ENCODE results near the gene AFM. TPM values are rescaled to one million over a fixed set of nuclear protein-coding genes. Genes with fewer than 3 reads are reported as not detected.

The AFM gene
- total RNA-seq, result not detected

GRCh38 chr4:73481358-73481757, at the start of gene AFM:
Gene AFM (plus strand): TSS chr4:73481745. CDS start chr4:73481776, 31 bp downstream.
- no peaks in the 10 kb centered on the region for H3K27me3 Mint-ChIP-seq
- no peak within 1 kb of the TSS for H3K27ac Mint-ChIP-seq
- no peaks in the 10 kb centered on the region for H3K9me3 Mint-ChIP-seq
- ChIA-PET CTCF (no interaction called here), POLR2A (no interaction called here)
- DNase-seq, result no peak
- no peaks in the 10 kb centered on the region for H3K36me3 Mint-ChIP-seq (ENCODE audit: low read depth)
- no peak within 1 kb of the TSS for H3K4me3 Mint-ChIP-seq
- no peaks in the 10 kb centered on the region for H3K4me1 Mint-ChIP-seq

GRCh38 chr4:73431813-73432168, 49.8 kb upstream of the AFM start:
- H3K27me3 Mint-ChIP-seq, result no peaks in the 10 kb centered on the region
- no peaks in the 10 kb centered on the region for H3K4me1 Mint-ChIP-seq
- ChIA-PET POLR2A (no interaction called here), CTCF (interaction anchor here (1.2 kb wide), 1 partner anchor 14 kb away, joined by 5 read pairs; no protein-coding TSS in a partner anchor)
- H3K9me3 Mint-ChIP-seq, result no peaks in the 10 kb centered on the region
- no peak overlapping the region for H3K4me3 Mint-ChIP-seq
- H3K27ac Mint-ChIP-seq, result no peak overlapping the region
- no peak for DNase-seq
- H3K36me3 Mint-ChIP-seq (ENCODE audit: low read depth), result no peaks in the 10 kb centered on the region

GRCh38 chr4:73432169-73433000, 49.2 kb upstream of the AFM start:
- no peak for DNase-seq
- Mint-ChIP-seq H3K4me3 (no peak overlapping the region), H3K4me1 (no peaks in the 10 kb centered on the region), H3K27ac (no peak overlapping the region), H3K27me3 (no peaks in the 10 kb centered on the region), H3K36me3 (ENCODE audit: low read depth) (no peaks in the 10 kb centered on the region), H3K9me3 (no peaks in the 10 kb centered on the region)
- ChIA-PET CTCF (interaction anchor here (0.8 to 1.2 kb wide), 2 partner anchors 13 to 14 kb away, joined by 3 to 5 read pairs; no protein-coding TSS in a partner anchor), POLR2A (no interaction called here)

- Mint-ChIP-seq H3K36me3 (ENCODE audit: low read depth) (no peaks in the 10 kb centered on the region), H3K27me3 (peaks cover 2% of the 10 kb centered on the region), H3K27ac (no peak overlapping the region), H3K4me1 (no peaks in the 10 kb centered on the region), H3K4me3 (no peak overlapping the region), H3K9me3 (no peaks in the 10 kb centered on the region)
- POLR2A ChIA-PET, result no interaction called here
- no peak for DNase-seq
- CTCF ChIA-PET, result interaction anchor here (0.8 kb wide), 1 partner anchor 13 kb away, joined by 3 read pairs; no protein-coding TSS in a partner anchor
Measured at GRCh38 chr4:73433140-73433539, 48.4 kb upstream of the AFM start.

- H3K4me3 Mint-ChIP-seq, result no peak overlapping the region
- no peaks in the 10 kb centered on the region for H3K9me3 Mint-ChIP-seq
- H3K27ac Mint-ChIP-seq, result no peak overlapping the region
- no peak for DNase-seq
- no peaks in the 10 kb centered on the region for H3K36me3 Mint-ChIP-seq (ENCODE audit: low read depth)
- CTCF ChIA-PET, result interaction anchor here (1.1 to 2.2 kb wide), 2 partner anchors 9 to 12 kb away, joined by 4 to 9 read pairs; no protein-coding TSS in a partner anchor
- POLR2A ChIA-PET, result no interaction called here
- H3K27me3 Mint-ChIP-seq, result peaks cover 3% of the 10 kb centered on the region
- H3K4me1 Mint-ChIP-seq, result no peaks in the 10 kb centered on the region
Measured at GRCh38 chr4:73434311-73434710, 47.2 kb upstream of the AFM start.

GRCh38 chr4:73435984-73436383, 45.6 kb upstream of the AFM start, which contains the start of gene AFP:
Gene AFP (plus strand): TSS chr4:73436221. CDS start chr4:73436263, 42 bp downstream.
- H3K27ac Mint-ChIP-seq, result no peak within 1 kb of the TSS
- no peaks in the 10 kb centered on the region for H3K4me1 Mint-ChIP-seq
- no peaks in the 10 kb centered on the region for H3K36me3 Mint-ChIP-seq (ENCODE audit: low read depth)
- no peak for DNase-seq
- H3K27me3 Mint-ChIP-seq, result peaks cover 4% of the 10 kb centered on the region
- POLR2A ChIA-PET, result no interaction called here
- H3K4me3 Mint-ChIP-seq, result no peak within 1 kb of the TSS
- no peaks in the 10 kb centered on the region for H3K9me3 Mint-ChIP-seq
- CTCF ChIA-PET, result interaction anchor here (2.2 kb wide), 1 partner anchor 10 kb away, joined by 9 read pairs; no protein-coding TSS in a partner anchor

- POLR2A ChIA-PET, result no interaction called here
- no peak for DNase-seq
- CTCF ChIA-PET, result interaction anchor here (1.4 kb wide), 1 partner anchor 9 kb away, joined by 9 read pairs; no protein-coding TSS in a partner anchor
- no peaks in the 10 kb centered on the region for H3K36me3 Mint-ChIP-seq (ENCODE audit: low read depth)
- H3K4me1 Mint-ChIP-seq, result no peaks in the 10 kb centered on the region
- no peaks in the 10 kb centered on the region for H3K9me3 Mint-ChIP-seq
- peaks cover 4% of the 10 kb centered on the region for H3K27me3 Mint-ChIP-seq
- no peak overlapping the region for H3K4me3 Mint-ChIP-seq
- no peak overlapping the region for H3K27ac Mint-ChIP-seq
Measured at GRCh38 chr4:73436674-73437557, 44.6 kb upstream of the AFM start.

GRCh38 chr4:73437558-73437956, 44.0 kb upstream of the AFM start:
- Mint-ChIP-seq H3K27me3 (peaks cover 4% of the 10 kb centered on the region), H3K4me1 (no peaks in the 10 kb centered on the region), H3K9me3 (no peaks in the 10 kb centered on the region), H3K27ac (no peak overlapping the region), H3K4me3 (no peak overlapping the region), H3K36me3 (ENCODE audit: low read depth) (no peaks in the 10 kb centered on the region)
- CTCF ChIA-PET, result interaction anchor here (1.4 kb wide), 1 partner anchor 9 kb away, joined by 9 read pairs; no protein-coding TSS in a partner anchor
- no peak for DNase-seq
- POLR2A ChIA-PET, result no interaction called here

- Mint-ChIP-seq H3K4me1 (no peaks in the 10 kb centered on the region), H3K9me3 (no peaks in the 10 kb centered on the region), H3K27me3 (peaks cover 4% of the 10 kb centered on the region), H3K27ac (no peak overlapping the region), H3K4me3 (no peak overlapping the region), H3K36me3 (ENCODE audit: low read depth) (no peaks in the 10 kb centered on the region)
- CTCF ChIA-PET, result interaction anchor here (1.4 kb wide), 1 partner anchor 8 kb away, joined by 9 read pairs; no protein-coding TSS in a partner anchor
- POLR2A ChIA-PET, result no interaction called here
- DNase-seq, result no peak
Measured at GRCh38 chr4:73438048-73438447, 43.5 kb upstream of the AFM start.

GRCh38 chr4:73438582-73439215, 42.8 kb upstream of the AFM start:
- Mint-ChIP-seq H3K4me1 (no peaks in the 10 kb centered on the region), H3K27ac (no peak overlapping the region), H3K9me3 (no peaks in the 10 kb centered on the region), H3K4me3 (no peak overlapping the region), H3K36me3 (ENCODE audit: low read depth) (no peaks in the 10 kb centered on the region), H3K27me3 (peaks cover 4% of the 10 kb centered on the region)
- DNase-seq, result no peak
- ChIA-PET POLR2A (no interaction called here), CTCF (interaction anchor here (1.4 kb wide), 1 partner anchor 8 kb away, joined by 9 read pairs; no protein-coding TSS in a partner anchor)

GRCh38 chr4:73439445-73439844, 42.1 kb upstream of the AFM start:
- CTCF ChIA-PET, result no interaction called here
- no peak for DNase-seq
- POLR2A ChIA-PET, result no interaction called here
- H3K27me3 Mint-ChIP-seq, result peaks cover 4% of the 10 kb centered on the region
- H3K4me3 Mint-ChIP-seq, result no peak overlapping the region
- H3K4me1 Mint-ChIP-seq, result no peaks in the 10 kb centered on the region
- H3K36me3 Mint-ChIP-seq (ENCODE audit: low read depth), result no peaks in the 10 kb centered on the region
- no peaks in the 10 kb centered on the region for H3K9me3 Mint-ChIP-seq
- no peak overlapping the region for H3K27ac Mint-ChIP-seq

GRCh38 chr4:73439991-73440390, 41.6 kb upstream of the AFM start:
- DNase-seq, result no peak
- no peaks in the 10 kb centered on the region for H3K4me1 Mint-ChIP-seq
- H3K9me3 Mint-ChIP-seq, result no peaks in the 10 kb centered on the region
- H3K27ac Mint-ChIP-seq, result no peak overlapping the region
- CTCF ChIA-PET, result no interaction called here
- no peaks in the 10 kb centered on the region for H3K36me3 Mint-ChIP-seq (ENCODE audit: low read depth)
- H3K27me3 Mint-ChIP-seq, result peaks cover 4% of the 10 kb centered on the region
- no peak overlapping the region for H3K4me3 Mint-ChIP-seq
- POLR2A ChIA-PET, result no interaction called here

- DNase-seq, result no peak
- peaks cover 4% of the 10 kb centered on the region for H3K27me3 Mint-ChIP-seq
- H3K4me3 Mint-ChIP-seq, result no peak overlapping the region
- ChIA-PET CTCF (no interaction called here), POLR2A (no interaction called here)
- H3K9me3 Mint-ChIP-seq, result no peaks in the 10 kb centered on the region
- H3K36me3 Mint-ChIP-seq (ENCODE audit: low read depth), result no peaks in the 10 kb centered on the region
- no peak overlapping the region for H3K27ac Mint-ChIP-seq
- H3K4me1 Mint-ChIP-seq, result no peaks in the 10 kb centered on the region
Measured at GRCh38 chr4:73440653-73441052, 40.9 kb upstream of the AFM start.

Measured in activated CD4-positive, alpha-beta memory T cell treated with anti-CD3 and anti-CD28 coated beads, Interleukin-2, amount 10 ng/mL, durations not matched to agents 7 days and 5 days (primary cell).